COLO829 (cell line): ENCODE measurements around the gene RER1.

Experiments used
- DNase-seq: peaks from one replicate; pipeline ENCODE4 v3.0.0; 2012; ENCODE audit warnings: low spot score

RER1 gene

GRCh38 chr1:2391931-2392509 lies 379 bp downstream of the RER1 start:
- no peak for DNase-seq

DNA sequence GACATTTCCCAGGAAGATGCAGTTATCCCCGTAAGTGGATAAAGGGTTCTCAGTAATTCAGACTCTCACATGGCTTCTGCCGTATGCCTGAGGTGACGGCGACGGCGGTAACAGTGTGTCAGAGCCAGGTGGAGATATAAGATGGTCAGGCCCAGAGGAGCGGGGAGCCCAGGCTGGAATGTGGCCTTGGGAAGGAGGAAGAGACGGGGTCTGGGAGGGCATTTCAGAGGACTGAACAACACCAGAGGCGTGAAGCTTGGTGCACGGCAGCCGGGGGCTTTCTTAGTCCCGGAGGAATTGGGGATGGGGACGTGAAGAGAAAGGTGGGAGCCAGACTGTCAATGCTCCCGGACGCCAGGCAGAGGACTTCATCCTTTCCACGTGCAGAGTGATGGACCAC lies 1.0 kb downstream of the RER1 start:
- DNase-seq = no peak

DNA sequence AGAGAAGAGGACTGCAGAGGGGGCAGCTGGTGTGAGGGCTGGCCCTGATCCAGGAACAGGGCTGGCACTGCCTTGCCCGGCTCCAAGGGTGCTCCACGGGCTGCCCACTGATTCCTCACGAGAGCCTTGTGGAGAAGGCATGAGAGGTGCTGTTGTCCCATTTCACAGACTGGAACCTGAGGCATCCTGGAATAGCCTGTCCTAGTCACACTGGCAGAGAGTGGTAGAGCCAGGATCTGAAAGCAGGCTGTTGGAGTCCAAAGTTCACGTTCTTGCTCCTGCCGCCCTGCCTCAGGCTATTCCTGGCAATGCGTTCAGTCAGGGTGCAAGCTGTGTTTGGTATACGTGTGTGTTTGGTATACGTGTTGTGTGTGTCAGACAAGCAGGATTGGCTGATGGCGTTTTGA lies 1.8 kb downstream of the RER1 start:
- no peak for DNase-seq

- DNase-seq = no peak
Measured at GRCh38 chr1:2394220-2394619, 2.6 kb downstream of the RER1 start.

- DNase-seq = no peak
Measured at GRCh38 chr1:2394761-2395160, 3.1 kb downstream of the RER1 start.

DNA sequence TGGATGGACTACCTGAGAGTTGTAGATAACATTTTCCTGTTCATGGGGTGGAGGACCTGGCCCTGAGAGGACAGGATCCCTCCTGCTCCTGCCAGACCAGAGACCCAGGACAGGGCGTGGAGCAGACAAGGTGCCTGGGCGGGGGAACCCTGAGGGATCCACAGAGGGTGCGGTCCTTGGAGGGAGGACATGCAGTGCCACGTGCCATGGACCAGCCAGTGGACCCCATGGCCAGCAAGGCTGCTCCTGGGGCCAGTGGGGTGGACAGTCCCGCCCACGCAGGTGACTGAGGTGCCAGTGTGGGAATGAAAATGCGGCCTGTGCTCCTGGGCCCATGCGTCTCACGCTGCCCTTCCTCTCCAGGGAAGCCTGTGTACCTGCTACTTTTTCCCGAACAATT lies 3.6 kb downstream of the RER1 start:
- no peak for DNase-seq

- no peak for DNase-seq
Measured at GRCh38 chr1:2396059-2396458, 4.4 kb downstream of the RER1 start.

GRCh38 chr1:2396476-2396875 lies 4.8 kb downstream of the RER1 start:
- no peak for DNase-seq

GRCh38 chr1:2397007-2397679 lies 5.5 kb downstream of the RER1 start:
- DNase-seq = no peak

DNA sequence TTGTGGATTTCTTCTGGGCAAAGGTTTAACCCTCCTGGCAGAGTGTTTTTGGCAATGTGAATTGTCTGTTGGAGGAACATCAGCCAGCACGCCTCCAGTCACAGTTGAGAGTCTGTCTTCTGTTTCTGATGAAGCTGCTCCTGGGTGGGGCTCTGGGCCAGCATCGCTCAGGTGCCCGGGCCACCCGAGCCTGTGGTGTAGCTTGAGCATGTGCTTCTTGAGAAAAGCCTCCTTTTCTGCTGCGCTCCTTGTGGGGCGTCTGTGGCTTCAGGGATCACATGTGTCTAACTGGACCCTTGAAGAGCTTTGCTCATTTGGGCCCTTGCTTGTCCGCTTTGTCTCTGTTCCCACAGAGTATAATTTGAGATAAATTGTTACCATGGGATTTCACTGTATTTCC lies 7.2 kb downstream of the RER1 start:
- DNase-seq = no peak

DNA sequence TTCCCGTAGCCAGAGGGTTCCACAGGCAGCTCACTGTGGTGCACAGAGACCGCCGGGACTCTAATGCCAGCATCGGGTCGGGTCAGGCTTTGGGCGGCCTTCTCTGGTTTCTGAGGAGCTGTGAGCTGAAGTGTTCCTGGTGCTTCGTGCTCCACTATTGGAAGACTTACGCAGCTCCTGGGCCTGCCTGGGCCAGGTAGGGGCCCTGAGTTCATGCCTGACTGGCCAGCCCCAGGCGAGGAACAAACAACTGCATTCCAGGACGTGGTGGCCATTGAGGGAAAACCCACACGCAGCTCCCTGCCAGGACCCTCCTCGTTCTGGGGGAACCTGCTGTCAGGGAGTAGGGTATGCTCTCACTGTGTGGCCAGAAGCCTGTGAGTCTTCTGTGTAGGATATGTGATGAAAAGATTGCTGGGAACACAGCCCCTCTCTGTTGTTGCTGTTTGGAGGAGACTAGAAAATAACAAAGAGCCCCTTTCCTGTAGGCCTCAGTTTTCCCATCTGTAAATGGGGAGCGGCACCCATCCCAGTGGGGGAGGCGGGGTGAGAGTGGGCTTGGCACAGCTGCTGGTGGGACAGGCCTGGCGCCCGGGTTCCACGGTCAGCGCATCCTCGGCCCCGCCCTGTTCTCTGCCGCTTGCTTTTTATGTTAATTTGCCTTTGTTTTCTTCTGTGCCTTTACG lies 8.4 kb downstream of the RER1 start:
- no peak for DNase-seq

- no peak for DNase-seq
Measured at GRCh38 chr1:2400576-2400909, 8.9 kb downstream of the RER1 start.

DNA sequence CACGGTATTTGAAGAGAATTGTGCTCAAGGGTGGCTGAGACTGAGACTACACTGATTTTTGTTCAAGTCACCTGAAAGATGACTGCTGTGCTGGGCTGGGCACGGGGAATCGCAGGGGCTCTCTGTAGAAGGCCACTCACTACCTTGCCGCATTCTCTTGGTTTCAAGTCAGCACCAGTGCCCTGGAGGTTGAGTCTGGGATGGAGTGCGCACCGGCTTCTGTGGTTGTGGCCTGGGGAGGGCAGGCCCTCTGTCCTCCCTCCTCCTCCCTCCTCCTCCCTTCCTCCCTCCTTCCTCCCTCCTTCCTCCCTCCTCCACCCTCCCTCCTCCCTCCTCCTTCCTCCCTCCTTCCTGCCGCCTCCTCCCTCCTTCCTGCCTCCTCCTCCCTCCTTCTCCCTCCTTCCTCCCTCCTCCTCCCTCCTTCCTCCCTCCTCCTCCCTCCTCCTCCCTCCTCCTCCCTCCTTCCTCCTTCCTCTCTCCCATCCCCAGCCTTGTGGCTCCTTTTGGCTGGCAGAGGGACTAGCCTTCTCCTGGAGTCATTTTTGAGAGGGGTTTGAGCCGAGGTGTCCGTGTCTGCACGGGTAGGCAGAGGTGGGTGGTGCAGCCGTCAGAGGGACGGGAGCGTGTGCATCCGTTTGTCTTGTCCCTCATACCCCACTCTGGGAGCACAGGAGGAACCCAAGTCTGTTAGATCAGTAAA lies 9.5 kb downstream of the RER1 start:
- no peak for DNase-seq

- no peak for DNase-seq
Measured at GRCh38 chr1:2402420-2402819, 10.8 kb downstream of the RER1 start.

DNA sequence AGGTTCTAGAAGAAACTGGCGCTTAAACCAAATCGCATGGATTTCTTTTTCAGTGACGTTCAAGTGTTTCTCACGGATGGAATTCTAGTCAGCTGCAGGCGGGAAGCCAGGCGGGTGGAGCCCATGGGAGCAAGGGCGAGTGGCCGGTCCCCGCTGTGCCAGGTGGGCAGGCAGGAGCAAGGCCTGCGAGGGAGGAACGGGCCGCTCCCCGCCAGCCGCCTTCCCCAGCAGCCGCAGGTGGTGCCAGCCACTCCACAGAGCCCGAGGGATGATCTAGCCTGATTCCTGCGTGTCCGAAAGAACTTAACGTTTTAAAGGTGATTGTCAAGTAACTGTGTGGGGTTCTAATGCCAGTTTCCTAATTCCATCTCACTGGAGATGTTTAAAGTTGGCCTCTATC lies 11.6 kb downstream of the RER1 start:
- DNase-seq = no peak

GRCh38 chr1:2404142-2404889 lies 12.7 kb downstream of the RER1 start:
- no peak for DNase-seq

DNA sequence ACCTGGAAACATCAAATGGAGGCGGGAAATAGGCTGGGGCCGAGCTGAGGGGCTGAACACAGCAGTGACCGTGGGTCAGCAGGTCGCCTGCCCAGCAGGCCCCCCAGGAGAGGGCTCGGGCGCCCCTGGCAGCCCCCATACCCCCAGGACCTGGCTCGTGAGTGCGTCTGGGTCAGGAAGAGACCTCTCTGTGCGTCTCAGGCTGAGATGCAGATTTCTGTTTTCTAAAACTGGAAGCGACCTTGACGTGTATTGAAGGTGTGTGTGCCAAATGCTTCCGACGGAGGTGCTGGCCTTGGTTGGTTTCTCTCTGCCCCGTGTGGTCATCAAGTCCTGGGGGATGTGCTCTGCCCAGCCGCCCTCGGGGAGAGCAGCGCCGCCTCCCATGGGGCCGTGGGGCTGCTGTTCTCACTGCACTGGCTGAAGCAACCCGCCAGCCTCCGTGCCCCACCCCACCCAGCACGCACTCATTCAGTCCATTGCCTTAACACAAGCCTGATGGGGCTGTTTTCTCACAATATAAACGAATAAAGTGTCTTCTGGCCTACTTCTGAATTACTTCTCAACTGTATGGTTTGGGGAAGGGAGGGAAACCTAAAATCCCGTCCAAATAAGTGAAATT lies 13.4 kb downstream of the RER1 start:
- no peak for DNase-seq

- no peak for DNase-seq
Measured at GRCh38 chr1:2405588-2406295, 14.1 kb downstream of the RER1 start.

DNA sequence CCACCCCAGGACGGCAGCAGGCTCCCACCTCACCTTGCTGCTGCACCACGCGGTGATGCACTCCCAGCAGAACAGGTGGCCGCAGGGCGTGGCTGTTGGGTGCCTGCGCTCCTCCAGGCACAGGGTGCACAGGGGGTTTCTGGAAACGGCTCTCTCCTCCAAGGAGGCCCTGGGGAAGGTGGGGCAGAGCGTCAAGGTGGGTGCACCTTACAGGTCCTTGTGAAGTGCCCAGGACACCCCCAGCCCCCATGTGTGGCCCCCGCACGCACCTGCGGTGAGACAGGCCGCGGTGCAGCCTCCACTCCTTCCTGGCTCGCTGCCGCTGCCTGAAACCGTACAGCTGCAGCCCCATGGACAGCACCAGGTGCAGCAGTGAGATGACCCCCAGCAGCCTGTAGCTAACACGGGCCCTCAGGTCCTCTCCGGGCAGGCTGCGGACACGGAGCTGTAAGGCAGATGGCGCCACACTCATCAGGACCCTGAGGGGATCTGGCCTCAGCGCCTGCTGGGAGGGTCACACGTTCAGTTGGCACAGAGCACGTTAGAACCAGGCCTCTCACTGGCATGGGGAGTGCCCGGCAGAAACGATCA lies 14.9 kb downstream of the RER1 start:
- no peak for DNase-seq

DNA sequence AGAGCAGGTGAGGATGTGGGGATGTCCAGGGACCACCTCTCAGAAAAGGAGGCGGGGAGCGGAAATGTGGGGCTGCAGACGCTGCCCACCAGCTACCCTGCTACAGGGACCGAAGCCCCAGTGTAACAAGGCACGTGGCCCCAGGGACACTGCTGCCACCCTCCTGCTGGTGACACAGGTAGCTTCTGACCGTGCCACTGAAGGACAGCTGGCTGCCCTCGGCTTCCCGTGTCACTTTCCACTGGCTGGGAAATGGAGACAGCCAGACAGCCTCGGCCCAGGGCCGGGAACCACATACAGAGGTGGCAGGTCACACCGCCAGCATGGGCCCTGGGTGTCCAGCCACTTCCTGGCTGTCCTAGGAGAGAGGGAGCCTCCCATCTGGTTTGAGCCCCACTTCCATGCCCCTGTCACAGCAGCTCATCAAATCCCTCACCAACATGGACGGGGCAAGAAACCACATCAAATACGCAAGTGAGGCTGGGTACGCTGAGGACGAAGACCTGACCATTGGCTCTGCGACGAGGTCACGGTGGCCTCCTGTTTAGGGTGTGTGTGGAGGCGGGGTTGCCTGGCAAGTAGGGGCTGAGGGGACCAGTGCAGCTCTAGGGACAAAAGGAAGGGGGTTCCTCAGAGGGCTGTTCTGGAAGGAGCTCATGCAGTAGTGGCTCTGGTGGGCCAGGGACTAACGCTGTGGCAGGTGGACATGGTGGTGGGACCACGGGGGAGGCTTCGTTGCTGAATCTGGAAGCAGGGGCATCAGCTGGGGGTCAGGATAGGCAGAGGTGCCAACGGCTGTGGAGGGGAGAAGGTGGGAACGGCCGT lies 15.7 kb downstream of the RER1 start:
- DNase-seq = no peak
